GM12878 (cell line): Measurements from ENCODE around the gene TNIP1. TPM values are rescaled to one million over a fixed set of nuclear protein-coding genes. Genes with fewer than 3 reads are reported as not detected.

ENCODE experiments used
- ATAC-seq: fragments of 200-7000 bp; cut with Tn5 transposase; 3 replicates; pipeline ENCODE4 v1.9.1; 2020; ENCODE audit warnings: mild to moderate bottlenecking, moderate library complexity
- Bru-seq: library from RNA; stranded (reverse); fragments of 400-500 nt; gene quantifications from one replicate; lab custom pipeline; 2021; lab: Mats Ljungman, UMichigan
- BruChase-seq, 2 experiments: library from RNA; stranded (reverse); fragments of 400-500 nt; gene quantifications; one replicate each; lab custom pipeline; 2021; lab: Mats Ljungman, UMichigan
- BruUV-seq: library from RNA; stranded (reverse); fragments of 400-500 nt; replicated peaks from 2 replicates; lab custom pipeline; 2021; lab: Mats Ljungman, UMichigan
- CTCF ChIA-PET: fragments of 300-600 bp; sonication (Branson Sonifier 250); formaldehyde crosslinking; extraction: SDS; loops from one replicate; lab custom pipeline; 2021; ENCODE audit warnings: inconsistent platforms; lab: Yijun Ruan, JAX
- POLR2A ChIA-PET: fragments of 350-600 bp; formaldehyde crosslinking; extraction: SDS; loops from one replicate; lab custom pipeline; 2021; ENCODE audit warnings: inconsistent platforms; lab: Charles Lee
- RAD21 ChIA-PET: fragments of 300-600 bp; sonication (Branson Sonifier 250); formaldehyde crosslinking; loops from one replicate; lab custom pipeline; 2023; ENCODE audit warnings: antibody characterized with exemption; ENCODE audit not compliant: unreplicated experiment; lab: Charles Lee
- SMC1A ChIA-PET: fragments of 300-600 bp; sonication (Branson Sonifier 250); formaldehyde crosslinking; loops from one replicate; lab custom pipeline; 2023; ENCODE audit not compliant: unreplicated experiment, uncharacterized antibody; lab: Charles Lee
- DNase-seq: peaks from one replicate; pipeline ENCODE4 v3.0.0-alpha.2; 2011; ENCODE audit warnings: low read depth, low spot score
- FAIRE-seq: peaks from 3 replicates; lab custom pipeline; 2011; peaks lifted over from hg19 to GRCh38; lab: Jason Lieb, UNC
- H2AFZ ChIP-seq: 2 replicates; pipeline ENCODE4 v1.6.0; 2011; ENCODE audit warnings: low read depth, low read length, control low read depth; ENCODE audit not compliant: control insufficient read depth
- H3K27ac ChIP-seq: 2 replicates; pipeline ENCODE4 v1.5.1; 2011; ENCODE audit warnings: control low read depth; ENCODE audit not compliant: control insufficient read depth, insufficient read depth
- H3K27me3 ChIP-seq, 2 experiments: replicated peaks in 1 of 2; 2 replicates each; pipeline versions ENCODE4 v1.6.0 to v1.6.1; 2011; ENCODE audit warnings: low read length in 1 of 2; ENCODE audit not compliant: control insufficient read depth in 2 of 2, insufficient read depth in 2 of 2
- H3K36me3 ChIP-seq, 2 experiments: 2 replicates each; pipeline ENCODE4 v1.5.1; 2011; ENCODE audit warnings: low read length in 1 of 2; ENCODE audit not compliant: control insufficient read depth in 2 of 2, insufficient read depth in 2 of 2
- H3K4me1 ChIP-seq: 2 replicates; pipeline ENCODE4 v1.6.1; 2011; ENCODE audit warnings: mild to moderate bottlenecking, low read length, moderate library complexity, mixed read lengths; ENCODE audit not compliant: control insufficient read depth, insufficient read depth
- H3K4me2 ChIP-seq: 2 replicates; pipeline ENCODE4 v1.6.0; 2011; ENCODE audit warnings: control low read depth; ENCODE audit not compliant: control insufficient read depth, insufficient read depth
- H3K4me3 ChIP-seq: fragments of 200-600 bp; sonication (generic); 2 replicates; pipeline ENCODE4 v1.5.1; 2016
- H3K79me2 ChIP-seq: 2 replicates; pipeline ENCODE4 v1.6.0; 2011; ENCODE audit warnings: low read length; ENCODE audit not compliant: control insufficient read depth, insufficient read depth
- H3K9ac ChIP-seq: 2 replicates; pipeline ENCODE4 v1.8.0; 2011; ENCODE audit warnings: low read length, control low read depth, mixed read lengths; ENCODE audit not compliant: control insufficient read depth, insufficient read depth
- H3K9me3 ChIP-seq: replicated peaks from 3 replicates; pipeline ENCODE4 v1.5.1; 2011; ENCODE audit warnings: mild to moderate bottlenecking, low read length; ENCODE audit not compliant: control insufficient read depth, insufficient read depth
- H4K20me1 ChIP-seq: 2 replicates; pipeline ENCODE4 v1.6.0; 2011; ENCODE audit not compliant: control insufficient read depth, insufficient read depth
- ATF7 ChIP-seq: fragments of 450-650 bp; IDR thresholded peaks from 2 replicates; pipeline ENCODE4 v1.6.1; 2016; ENCODE audit warnings: low read depth, mild to moderate bottlenecking
- CHD1 ChIP-seq: IDR thresholded peaks from 2 replicates; pipeline ENCODE4 v1.6.1; 2012; ENCODE audit warnings: low read depth, low read length, improper control_type of control experiment
- CREM ChIP-seq: IDR thresholded peaks from 2 replicates; pipeline ENCODE4 v1.6.1; 2014; ENCODE audit warnings: antibody characterized with exemption, low read depth
- JUND ChIP-seq: IDR thresholded peaks from 2 replicates; pipeline ENCODE4 v1.6.1; 2012; ENCODE audit warnings: low read depth, mild to moderate bottlenecking, low read length, improper control_type of control experiment, moderate library complexity
- KLF5 ChIP-seq: fragments of 450-650 bp; IDR thresholded peaks from 2 replicates; pipeline ENCODE4 v1.6.1; 2014; ENCODE audit warnings: mild to moderate bottlenecking; ENCODE audit not compliant: partially characterized antibody
- MEF2A ChIP-seq: IDR thresholded peaks from 2 replicates; pipeline ENCODE4 v1.6.1; 2011; ENCODE audit warnings: low read depth, mild to moderate bottlenecking, low read length, moderate library complexity; ENCODE audit not compliant: insufficient read depth
- PAX5 ChIP-seq: IDR thresholded peaks from 2 replicates; pipeline ENCODE4 v1.6.1; 2011; ENCODE audit warnings: low read depth, low read length, borderline replicate concordance
- POLR2AphosphoS2 ChIP-seq: IDR thresholded peaks from 2 replicates; pipeline ENCODE4 v1.6.1; 2011; ENCODE audit warnings: low read depth, mild to moderate bottlenecking, low read length, improper control_type of control experiment, moderate library complexity
- RBBP5 ChIP-seq: fragments of 200-600 bp; sonication (generic); conservative IDR thresholded peaks from 2 replicates; pipeline ENCODE4 v1.6.1; 2016
- TBL1XR1 ChIP-seq: IDR thresholded peaks from 2 replicates; pipeline ENCODE4 v1.6.1; 2012; ENCODE audit warnings: low read depth, low read length, improper control_type of control experiment
- TCF3 ChIP-seq: IDR thresholded peaks from 2 replicates; pipeline ENCODE4 v1.6.1; 2012; ENCODE audit warnings: low read depth, mild to moderate bottlenecking, low read length, borderline replicate concordance; ENCODE audit not compliant: insufficient read depth
- YBX1 ChIP-seq: fragments of 450-650 bp; IDR thresholded peaks from 2 replicates; pipeline ENCODE4 v1.6.1; 2016; ENCODE audit warnings: antibody characterized with exemption
- ZNF384 ChIP-seq: IDR thresholded peaks from 2 replicates; pipeline ENCODE4 v1.6.1; 2012; ENCODE audit warnings: low read depth, mild to moderate bottlenecking, low read length, improper control_type of control experiment, borderline replicate concordance
- WGBS: methylation state at CpG from one replicate; pipeline ENCODE4 v1.1.6; 2016; ENCODE audit warnings: low lambda C conversion rate; ENCODE audit not compliant: insufficient replicate concordance, insufficient coverage; ENCODE audit errors: missing lambda C conversion rate; 5-methylcytosine and 5-hydroxymethylcytosine counted together
- in situ Hi-C: fragments of 300-500 bp; cut with MboI; formaldehyde crosslinking; loops from 9 replicates; pipeline ENCODE4 v1.14.3; 2018; ENCODE audit warnings: mixed read lengths
- intact Hi-C: fragments of 100-400 bp; cut with micrococcal nuclease; formaldehyde crosslinking; loops from one replicate; pipeline ENCODE4 v1.14.2; 2022; ENCODE audit not compliant: unreplicated experiment
- long read RNA-seq, 2 experiments: library from polyadenylated mRNA; unstranded; transcript quantifications; one replicate each; pipeline ENCODE4 v2.0.0, GENCODE V29; 2019 to 2020
- polyA minus RNA-seq, 3 experiments: library from RNA; depleted of rRNA, polyadenylated mRNA; stranded (reverse); fragments of >200 nt; gene quantifications; 2 replicates each; pipeline ENCODE4 v1.2.3, GENCODE V29; 2011
- polyA plus RNA-seq, 11 experiments: library from polyadenylated mRNA; depleted of rRNA in 4 of 11; unstranded in 6 of 11; stranded (reverse) in 5 of 11; fragments of >200 nt; fragmentation: Nextera tagmentation in 4 of 11; fragmentation: Illumina TruSeq in 1 of 11; extraction: Ambion mirVana in 4 of 11; extraction: Trizol in 1 of 11; gene quantifications; 1 replicate in 1 of 11; 2 replicates in 10 of 11; pipeline versions ENCODE4 v1.2.1 to v1.2.3, GENCODE V29; 2011 to 2016; ENCODE audit warnings: inconsistent platforms in 2 of 11, missing spikeins in 2 of 11, low read depth in 1 of 11
- total RNA-seq, 4 experiments: library from RNA; depleted of rRNA in 3 of 4; stranded (reverse); fragments of >200 nt in 3 of 4; fragmentation: Illumina TruSeq in 1 of 4; extraction: Trizol in 1 of 4; gene quantifications; 2 replicates each; pipeline versions ENCODE4 v1.2.1 to v1.2.3, GENCODE V29; 2013 to 2021

TNIP1 gene, protein sequence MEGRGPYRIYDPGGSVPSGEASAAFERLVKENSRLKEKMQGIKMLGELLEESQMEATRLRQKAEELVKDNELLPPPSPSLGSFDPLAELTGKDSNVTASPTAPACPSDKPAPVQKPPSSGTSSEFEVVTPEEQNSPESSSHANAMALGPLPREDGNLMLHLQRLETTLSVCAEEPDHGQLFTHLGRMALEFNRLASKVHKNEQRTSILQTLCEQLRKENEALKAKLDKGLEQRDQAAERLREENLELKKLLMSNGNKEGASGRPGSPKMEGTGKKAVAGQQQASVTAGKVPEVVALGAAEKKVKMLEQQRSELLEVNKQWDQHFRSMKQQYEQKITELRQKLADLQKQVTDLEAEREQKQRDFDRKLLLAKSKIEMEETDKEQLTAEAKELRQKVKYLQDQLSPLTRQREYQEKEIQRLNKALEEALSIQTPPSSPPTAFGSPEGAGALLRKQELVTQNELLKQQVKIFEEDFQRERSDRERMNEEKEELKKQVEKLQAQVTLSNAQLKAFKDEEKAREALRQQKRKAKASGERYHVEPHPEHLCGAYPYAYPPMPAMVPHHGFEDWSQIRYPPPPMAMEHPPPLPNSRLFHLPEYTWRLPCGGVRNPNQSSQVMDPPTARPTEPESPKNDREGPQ
- 372 and 425 TPM in 2 replicates for total RNA-seq (2013; cell fraction: nucleolus; rRNA removed)
- total RNA-seq (2014; rRNA removed) = 203 and 223 TPM in 2 replicates
- 147 and 148 TPM in 2 replicates for total RNA-seq (2014; rRNA removed; fragmentation: Illumina TruSeq; extraction: Trizol)
- total RNA-seq (2021) = 279 and 289 TPM in 2 replicates
- 132 TPM for polyA plus RNA-seq (2011; ENCODE audit: low read depth)
- 156 and 178 TPM in 2 replicates for polyA plus RNA-seq (2011; rRNA removed)
- 190 and 206 TPM in 2 replicates for polyA plus RNA-seq (2011; cell fraction: cytosol; rRNA removed)
- polyA plus RNA-seq (2011; cell fraction: nucleus; rRNA removed) = 272 and 287 TPM in 2 replicates
- polyA plus RNA-seq (2012) = 262 and 278 TPM in 2 replicates
- polyA plus RNA-seq (2014; fragmentation: Illumina TruSeq; extraction: Trizol) = 107 and 151 TPM in 2 replicates
- 10 to 100 TPM in 1 of 2 experiments, 1 to 10 TPM in 1; 4.4 to 13.7 TPM for polyA plus RNA-seq (2014; fragmentation: Nextera tagmentation; extraction: Ambion mirVana)
- 199 and 200 TPM in 2 replicates for polyA plus RNA-seq (2014; rRNA removed)
- 100 to 1,000 TPM; 112 to 117 TPM for polyA plus RNA-seq (2016; fragmentation: Nextera tagmentation; extraction: Ambion mirVana)
- 245 and 345 TPM in 2 replicates for polyA minus RNA-seq (2011; rRNA and poly(A)+ RNA removed)
- 117 and 134 TPM in 2 replicates for polyA minus RNA-seq (2011; cell fraction: cytosol; rRNA and poly(A)+ RNA removed)
- polyA minus RNA-seq (2011; cell fraction: nucleus; rRNA and poly(A)+ RNA removed) = 165 and 259 TPM in 2 replicates
- Bru-seq, nascent RNA = percentile 97 among the genes with signal in this experiment
- BruChase-seq, experiment 1, labeled RNA remaining after a 6-hour chase = percentile 97 among the genes with signal in this experiment
- percentile 95 among the genes with signal in this experiment for BruChase-seq, experiment 2, labeled RNA remaining after a 2-hour chase
- long read RNA-seq, experiment 1, partial matches to known transcripts = 2 of 15 reads
- long read RNA-seq, experiment 1, other reads (novel, unspliced or antisense) = 9 of 15 reads
- long read RNA-seq, experiment 2, partial matches to known transcripts = 6 of 19 reads
- long read RNA-seq, experiment 2, other reads (novel, unspliced or antisense) = 10 of 19 reads

DNA sequence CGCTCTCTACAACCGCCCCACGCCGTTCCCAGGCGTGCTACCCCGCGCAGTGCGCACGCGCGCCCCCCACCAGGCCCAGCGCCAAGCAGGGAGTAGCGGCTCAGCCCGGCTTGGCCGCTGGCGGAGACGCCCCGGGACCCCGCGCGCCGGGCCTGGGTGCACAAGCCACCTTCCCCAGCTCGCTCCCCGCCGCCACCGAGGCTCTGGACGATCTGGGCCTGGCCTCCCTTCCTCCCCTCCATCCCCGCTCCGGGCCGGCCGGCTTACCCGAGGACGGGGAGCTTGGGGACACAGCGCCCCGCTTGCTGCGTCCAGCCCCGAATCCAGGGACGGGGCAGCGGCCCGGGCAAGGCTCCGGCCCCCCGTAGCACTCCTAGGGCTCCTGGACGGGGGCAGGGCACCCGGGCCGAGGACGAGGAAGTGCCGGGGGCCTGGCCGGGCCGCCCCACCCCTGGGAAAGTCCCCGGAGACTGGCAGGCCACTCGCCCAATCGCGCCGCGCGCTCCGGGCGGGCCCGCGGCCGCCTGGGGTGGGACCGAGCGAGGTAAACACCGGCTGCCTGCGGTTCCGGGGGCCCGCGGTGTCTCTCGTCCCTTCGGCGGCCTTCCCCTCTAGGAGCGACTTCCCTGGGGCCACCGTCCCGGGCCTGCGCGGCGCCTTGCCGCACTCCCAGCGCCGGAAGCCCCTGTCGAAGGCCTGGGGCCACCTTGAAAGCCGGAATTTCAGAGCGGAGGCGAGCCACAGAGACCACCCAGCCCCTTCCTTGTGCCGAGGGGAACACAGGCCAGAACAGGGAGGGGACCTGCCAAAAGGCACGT lies at the start of gene TNIP1:
Gene TNIP1, minus strand, starts transcription at position 422 of the 818 bp plus-strand sequence. CDS start 15,939 bp downstream, outside the sequence.
- WGBS = under 1% methylated on average over 71 of the region's 86 CpGs
- FAIRE-seq = no peak
- BruUV-seq = no TSS peak
- Histone ChIP-seq H3K36me3 (peaks cover 3 to 25% of the 10 kb centered on the region in 2 experiments), H2AFZ (peak within 1 kb of the TSS; percentile 34; the same call in 1 of the 2 replicates), H4K20me1 (peaks cover 10% of the 10 kb centered on the region), H3K27ac (peak within 1 kb of the TSS; percentile 90), H3K4me3 (peak within 1 kb of the TSS; percentile 89), H3K4me1 (peaks cover 44% of the 10 kb centered on the region), H3K9ac (peak within 1 kb of the TSS; percentile 93), H3K9me3 (no peaks in the 10 kb centered on the region), H3K79me2 (peaks cover 98% of the 10 kb centered on the region), H3K4me2 (peak within 1 kb of the TSS; percentile 100), H3K27me3 (no peaks in the 10 kb centered on the region)
- ChIA-PET RAD21 (interaction anchor here (0.7 to 8.5 kb wide), 19 partner anchors 9 to 176 kb away, joined by 3 to 94 read pairs (median 5); partner anchors contain the start of genes ANXA6 and GM2A), POLR2A (interaction anchor here (0.5 to 14.3 kb wide), 16 partner anchors 9 to 153 kb away, joined by 3 to 222 read pairs (median 8); partner anchors contain the start of genes ANXA6 and CCDC69), SMC1A (interaction anchor here (0.6 to 7.7 kb wide), 18 partner anchors 9 to 158 kb away, joined by 3 to 125 read pairs (median 6); no protein-coding TSS in a partner anchor), CTCF (interaction anchor here (0.7 to 8.0 kb wide), 15 partner anchors 9 to 141 kb away, joined by 3 to 90 read pairs (median 8); no protein-coding TSS in a partner anchor)
- intact Hi-C loops (loop anchor here (2.0 to 5.0 kb wide), 3 partner anchors 20 to 131 kb away; partner anchors contain the start of gene ANXA6), in situ Hi-C loops (no loop called here)
- peak; percentile 78 for ATAC-seq
- no peak for DNase-seq
- TF ChIP-seq CREM (peak; percentile 29; the same call in 1 of the 2 replicates), MEF2A (no peak), CHD1 (0 out of 2 replicates have a peak, but pooled peaks have one; percentile 78), ATF7 (peak; percentile 36; the same call in 1 of the 2 replicates), YBX1 (no peak), RBBP5 (no peak), PAX5 (no peak), KLF5 (peak; percentile 55), TCF3 (peak; percentile 77; the same call in 1 of the 2 replicates), JUND (no peak), TBL1XR1 (peak; percentile 63), POLR2AphosphoS2 (no peak; the same call in none of the 2 replicates), ZNF384 (no peak)
